CD4-positive, alpha-beta T cell treated with Interleukin-15 for 1 hour (primary cell): ENCODE data around the gene ZNF521.

Source experiments
- DNase-seq: peaks from one replicate; pipeline ENCODE4 v3.0.0-alpha.2; 2020

The ZNF521 gene

DNA sequence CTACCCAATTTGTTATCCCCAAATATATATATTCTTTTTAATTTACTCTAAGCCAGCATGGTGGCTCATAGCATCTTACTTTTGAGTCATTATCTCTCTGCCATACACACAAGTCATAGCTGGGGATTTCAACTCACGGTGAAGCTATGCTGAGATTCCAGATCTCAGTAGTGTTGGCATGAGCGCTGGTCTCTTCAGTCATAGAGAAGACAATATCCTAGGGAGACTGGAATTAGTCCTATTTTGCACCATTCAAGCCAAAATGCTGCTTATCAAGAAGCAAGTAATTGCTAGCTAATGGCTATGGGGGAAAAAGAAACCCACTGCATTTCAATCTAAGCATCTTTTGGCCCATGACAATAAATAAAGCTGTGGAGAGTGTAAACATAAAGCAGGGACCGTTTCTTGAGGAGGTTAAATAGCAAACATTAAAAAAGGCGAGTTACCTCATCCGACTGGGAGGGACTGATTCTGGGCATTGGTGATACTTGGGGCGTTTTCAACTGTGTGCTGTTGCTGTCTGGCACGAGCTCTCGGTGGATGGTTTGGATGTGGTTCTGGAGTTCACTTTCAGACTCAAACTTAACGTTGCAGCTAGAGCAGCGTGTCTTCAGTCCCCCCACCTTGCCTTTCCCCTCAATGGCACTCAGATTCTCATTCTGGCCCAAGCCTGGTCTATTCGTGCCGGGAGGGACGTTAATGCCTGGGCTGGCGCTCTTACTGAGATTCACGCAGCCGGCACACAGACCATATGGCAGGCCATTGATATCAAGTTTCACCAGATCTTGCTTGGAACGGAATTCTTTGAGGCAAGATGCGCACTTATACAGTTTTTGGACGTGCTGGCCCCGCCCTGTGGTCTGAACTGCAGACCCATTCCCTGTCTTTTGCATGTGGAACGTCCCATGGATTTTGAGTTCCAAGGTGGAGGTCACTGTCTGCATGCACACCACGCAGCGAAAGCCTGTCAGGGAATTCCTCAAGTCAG, 127.8 kb downstream of the ZNF521 start:
- DNase-seq, result no peak

DNA sequence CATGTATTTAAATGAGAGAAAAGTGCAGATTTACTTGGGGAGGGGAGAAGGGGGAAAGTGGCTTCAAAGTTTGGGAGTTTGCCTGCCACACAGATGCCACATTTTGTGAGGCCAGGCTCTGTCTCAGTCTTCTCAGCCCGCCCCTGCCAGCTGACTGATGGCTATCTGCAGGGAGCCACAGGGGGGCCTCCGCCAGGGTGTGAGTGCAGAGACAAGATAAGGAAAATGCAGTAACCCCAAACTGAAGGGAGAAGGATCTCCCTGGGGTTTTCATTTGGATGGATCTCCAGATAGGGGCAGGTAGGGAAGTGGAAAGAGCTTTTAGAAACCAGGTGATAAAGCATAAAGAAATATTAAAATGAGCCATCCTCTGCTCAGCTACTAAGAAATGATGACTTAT, 128.8 kb downstream of the ZNF521 start:
- no peak for DNase-seq

DNA sequence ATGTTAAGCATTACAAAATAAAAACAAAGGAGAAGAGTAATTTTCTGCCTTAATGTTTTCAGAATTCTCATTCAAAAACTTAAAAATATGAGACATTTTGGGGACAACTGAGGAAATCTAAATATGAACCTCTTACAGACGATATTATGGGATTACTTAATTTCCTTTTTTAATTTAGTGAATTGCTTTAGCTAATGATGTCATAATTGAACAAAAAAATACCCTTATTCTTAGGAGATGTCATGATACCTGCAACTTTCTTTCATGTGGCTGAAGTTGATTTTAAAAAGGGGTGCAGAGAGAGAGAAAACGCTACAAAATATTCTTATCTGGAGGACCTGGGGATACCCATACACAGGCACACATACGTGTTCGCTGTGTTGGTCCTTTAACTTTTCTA, 129.3 kb downstream of the ZNF521 start:
- DNase-seq, result no peak

DNA sequence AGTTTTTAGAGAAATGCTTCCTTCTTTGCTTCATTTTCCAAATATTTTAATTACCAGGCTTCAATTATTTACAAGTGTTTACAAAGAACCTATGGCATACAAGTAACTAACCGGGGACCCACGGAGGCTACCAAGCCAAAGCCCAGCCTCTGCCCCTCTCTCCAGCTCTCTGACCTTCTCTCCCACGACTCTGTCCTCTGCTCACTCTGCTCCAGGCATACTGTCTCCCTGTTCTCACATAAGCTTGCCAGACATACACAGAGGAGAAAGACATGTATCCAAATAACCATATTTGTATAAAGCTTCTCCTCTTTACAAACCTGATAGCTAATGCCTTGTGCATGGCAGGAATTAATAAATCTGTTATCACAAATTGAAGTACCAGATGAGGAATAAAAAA, 141.3 kb downstream of the ZNF521 start:
- DNase-seq, result no peak

DNA sequence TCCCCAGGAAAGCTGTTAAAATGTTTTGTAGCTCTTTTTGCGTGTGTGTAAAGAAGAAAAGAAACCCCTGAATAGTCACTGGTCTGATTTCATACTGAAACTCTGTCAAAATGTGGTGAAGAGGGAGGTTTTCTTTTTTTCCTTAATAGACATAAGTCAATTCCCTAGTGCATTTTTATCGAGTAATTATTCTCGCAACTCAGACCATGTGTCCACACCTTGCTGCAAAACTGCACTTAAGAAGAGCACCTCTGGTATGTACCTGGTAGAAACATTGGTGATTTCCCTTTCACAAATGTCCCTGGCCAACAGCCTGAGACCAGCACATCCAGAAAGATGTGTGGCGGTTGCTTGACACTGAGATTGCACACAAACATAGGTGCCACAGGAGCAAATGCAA, 159.9 kb downstream of the ZNF521 start:
- no peak for DNase-seq

DNA sequence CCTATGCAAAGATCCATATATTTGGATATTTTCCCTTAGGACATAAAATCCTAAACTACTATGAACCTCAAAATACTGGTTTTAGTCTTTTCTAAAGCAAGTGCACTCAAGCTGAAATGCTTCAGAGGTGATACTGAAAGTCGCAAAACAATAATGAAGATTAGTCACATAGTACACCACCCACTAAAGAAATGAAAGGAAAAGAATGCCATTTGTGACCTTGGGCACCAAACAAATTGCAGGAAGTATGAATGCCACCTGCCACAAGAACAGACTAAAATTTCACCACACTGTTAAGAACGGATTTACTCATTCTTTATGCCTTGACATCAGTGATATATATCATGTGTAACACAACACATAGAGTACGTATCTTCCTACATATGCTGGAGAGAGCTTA, 161.5 kb downstream of the ZNF521 start:
- DNase-seq, result no peak

DNA sequence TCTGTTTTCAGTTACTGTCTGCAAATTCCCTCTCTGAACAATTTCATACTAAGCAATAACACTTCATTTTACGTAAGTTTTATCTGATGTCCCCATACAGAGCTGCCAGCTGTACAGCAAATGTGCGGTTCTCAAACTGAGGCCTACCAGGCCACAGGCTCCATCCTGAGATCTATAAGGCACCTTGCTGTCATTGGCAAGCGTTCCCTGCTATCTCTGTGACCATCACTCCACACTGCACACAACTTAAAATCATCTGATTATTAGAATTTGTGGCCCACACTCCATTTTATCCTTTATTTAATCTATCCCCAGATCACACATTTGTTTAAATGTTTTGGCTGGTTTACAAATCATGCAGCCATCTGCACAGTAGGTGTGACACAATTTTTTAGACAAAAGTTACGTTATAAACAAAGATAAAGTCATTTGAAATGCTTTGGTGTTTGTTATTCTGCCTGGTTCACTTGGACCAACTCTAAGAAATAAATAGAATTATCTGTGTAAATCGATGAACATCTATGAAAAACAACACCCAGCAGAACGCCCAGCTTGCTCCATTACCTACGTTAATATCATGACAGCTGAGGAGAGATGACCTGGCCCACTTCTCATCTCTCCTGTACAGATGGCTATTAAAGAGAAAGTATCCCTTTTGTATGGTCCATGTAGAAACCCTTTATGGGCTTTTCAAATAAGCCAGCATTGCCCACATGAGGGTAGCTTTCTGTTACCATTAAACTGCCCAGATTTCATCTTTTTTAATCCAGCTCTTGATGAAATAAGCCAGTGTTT, 162.4 kb downstream of the ZNF521 start:
- DNase-seq, result no peak

DNA sequence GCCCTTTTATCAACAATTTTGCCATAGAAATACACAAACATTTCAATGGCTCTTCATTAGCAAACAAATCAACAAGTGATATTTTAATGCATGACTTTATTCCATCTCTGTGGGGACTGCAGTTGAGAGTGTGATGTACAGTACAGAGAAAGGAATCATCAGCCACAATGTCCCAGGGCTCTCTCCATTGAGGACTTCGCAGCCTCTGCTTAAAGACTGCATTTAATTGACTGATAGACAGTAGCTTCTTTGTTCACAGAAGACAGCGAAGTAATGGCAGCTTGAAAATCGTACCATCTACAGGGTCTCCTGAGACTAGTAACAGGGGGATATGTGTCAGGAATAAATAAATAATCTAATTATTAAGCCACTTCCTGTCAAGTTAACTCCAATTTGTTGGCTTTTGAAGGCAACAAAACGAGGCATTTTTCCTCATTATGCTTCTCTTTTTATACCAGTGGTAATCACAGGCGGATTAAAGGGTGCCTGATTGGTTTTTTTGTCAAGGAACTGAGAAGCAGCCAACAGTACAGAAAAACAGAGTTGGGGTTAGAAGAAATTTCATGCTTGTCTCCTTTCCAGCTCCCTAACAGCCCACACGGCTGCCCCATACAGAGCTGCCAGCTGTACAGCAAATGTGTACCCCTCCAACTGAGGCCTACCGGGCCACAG, 164.3 kb downstream of the ZNF521 start:
- no peak for DNase-seq

DNA sequence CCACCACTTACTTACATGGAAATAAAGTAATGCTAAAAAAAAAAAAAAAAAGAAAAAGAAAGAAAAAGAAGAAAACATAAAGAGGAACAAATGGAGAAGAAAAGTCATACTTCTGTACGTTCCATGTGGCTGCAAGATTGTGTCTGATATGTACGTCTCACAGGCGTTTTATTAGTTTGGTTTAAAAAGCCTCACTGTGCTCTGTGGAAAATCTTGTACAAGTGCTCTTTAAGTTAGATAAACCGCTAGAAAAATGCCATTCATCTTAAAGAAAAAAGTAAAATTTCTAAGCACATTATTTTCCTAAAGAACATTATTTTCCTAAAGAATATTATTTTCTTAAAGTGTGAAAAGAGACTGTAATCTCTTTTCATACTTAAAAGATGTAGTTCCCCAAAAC, 165.1 kb downstream of the ZNF521 start:
- no peak for DNase-seq

DNA sequence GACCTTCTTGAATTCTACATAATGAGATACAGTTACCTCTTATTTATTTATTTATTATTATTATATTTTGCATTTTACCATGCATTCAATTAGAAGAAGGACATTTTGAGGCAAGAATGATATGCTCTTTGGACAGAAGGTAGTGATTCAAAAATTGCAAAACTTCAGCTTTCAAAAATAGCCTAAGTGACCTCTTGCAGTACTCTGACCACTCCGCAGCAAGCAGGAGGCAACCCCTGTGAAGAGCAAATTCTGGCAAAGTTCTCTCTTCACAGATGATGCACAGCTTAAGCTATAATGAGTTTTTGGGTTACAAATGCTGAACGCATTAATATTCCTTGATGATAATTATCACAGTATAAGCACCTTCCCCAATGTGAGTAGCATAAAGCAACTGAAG, 170.0 kb downstream of the ZNF521 start:
- no peak for DNase-seq

DNA sequence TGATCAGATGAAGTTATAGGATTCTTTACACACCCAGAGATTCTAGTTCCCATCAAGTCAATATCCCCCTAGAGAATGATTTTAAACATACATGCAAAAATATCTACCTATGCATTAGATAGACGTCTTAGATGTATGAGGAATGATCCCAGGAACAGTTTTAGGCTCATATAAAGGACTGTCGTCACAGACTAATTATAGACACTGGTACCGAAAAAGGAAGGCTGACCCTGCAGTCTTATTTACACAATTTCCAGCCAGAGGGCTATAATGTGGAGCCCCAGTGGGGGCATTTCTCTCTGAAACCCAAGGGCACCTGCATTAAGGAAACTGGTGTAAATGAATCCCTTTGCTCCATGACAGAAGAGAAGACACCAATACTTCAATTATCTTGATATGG, 170.4 kb downstream of the ZNF521 start:
- no peak for DNase-seq

DNA sequence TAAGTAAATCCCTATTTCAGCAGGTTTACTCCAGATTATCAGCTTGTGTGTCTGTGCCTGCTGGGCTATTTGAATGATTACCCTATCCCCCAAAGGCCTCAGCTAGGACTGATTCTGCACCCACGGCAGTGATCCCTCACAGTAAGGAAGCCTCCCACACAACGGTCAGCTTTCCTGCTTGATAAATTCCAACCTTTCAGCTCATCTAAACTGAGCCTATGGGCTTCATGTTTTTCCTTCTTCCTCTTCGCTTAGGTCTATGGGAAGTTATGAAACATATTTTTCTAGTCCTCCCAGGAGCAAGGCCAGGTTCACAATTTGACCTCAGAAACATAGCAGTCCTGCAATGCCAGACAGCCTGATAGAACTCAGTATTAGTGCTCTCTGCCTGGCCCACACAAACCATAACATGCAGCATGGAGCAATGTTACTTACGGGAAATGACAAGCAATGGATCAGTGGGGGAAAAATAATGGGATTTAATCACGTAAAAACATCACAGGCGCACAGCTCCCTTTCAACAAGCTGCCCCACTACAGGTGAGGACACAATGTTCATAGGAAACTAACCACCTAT, 170.9 kb downstream of the ZNF521 start:
- DNase-seq, result no peak

DNA sequence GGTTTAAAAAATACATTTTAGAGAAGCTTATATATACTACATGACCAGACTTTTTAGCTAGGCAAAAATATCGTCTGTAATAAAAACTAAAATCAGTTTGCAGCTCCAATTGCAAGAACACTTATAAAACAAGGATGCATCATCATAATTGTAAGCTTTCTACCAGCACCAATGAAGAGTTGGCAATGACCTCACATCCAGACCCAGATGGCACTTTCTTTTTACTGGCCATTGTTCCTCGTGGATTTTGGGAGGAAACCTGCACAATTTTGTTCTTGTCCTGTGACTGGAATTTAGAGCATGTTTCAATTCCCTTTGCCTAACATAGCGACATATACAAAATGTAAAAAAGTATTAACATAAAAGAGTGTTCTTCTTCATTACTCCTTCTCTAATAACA, 174.3 kb downstream of the ZNF521 start:
- DNase-seq, result no peak

DNA sequence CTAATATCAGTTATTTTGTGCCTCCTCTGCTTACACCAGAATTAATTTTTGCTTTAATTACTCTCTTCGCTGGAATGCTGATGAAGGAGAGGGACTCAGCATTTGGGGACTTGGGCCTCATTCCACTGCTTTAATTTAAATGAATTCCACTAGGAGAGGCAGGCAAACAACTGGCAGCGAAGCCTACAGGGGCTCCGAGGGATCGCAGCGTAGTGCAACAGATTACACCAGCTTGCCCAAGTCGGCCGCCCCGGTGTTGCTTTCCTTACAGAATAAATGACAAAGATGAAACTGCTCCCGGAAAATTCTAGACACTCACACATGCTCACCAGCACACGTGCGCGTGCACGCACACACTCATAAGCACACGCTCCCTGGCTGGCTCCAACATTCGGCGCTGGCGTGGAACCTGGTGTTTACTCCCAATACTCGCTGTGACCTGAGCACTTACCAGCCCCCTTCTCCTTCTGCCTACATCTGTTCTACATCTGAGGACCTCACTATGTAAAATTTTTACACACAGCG, 175.4 kb downstream of the ZNF521 start:
- DNase-seq, result no peak

DNA sequence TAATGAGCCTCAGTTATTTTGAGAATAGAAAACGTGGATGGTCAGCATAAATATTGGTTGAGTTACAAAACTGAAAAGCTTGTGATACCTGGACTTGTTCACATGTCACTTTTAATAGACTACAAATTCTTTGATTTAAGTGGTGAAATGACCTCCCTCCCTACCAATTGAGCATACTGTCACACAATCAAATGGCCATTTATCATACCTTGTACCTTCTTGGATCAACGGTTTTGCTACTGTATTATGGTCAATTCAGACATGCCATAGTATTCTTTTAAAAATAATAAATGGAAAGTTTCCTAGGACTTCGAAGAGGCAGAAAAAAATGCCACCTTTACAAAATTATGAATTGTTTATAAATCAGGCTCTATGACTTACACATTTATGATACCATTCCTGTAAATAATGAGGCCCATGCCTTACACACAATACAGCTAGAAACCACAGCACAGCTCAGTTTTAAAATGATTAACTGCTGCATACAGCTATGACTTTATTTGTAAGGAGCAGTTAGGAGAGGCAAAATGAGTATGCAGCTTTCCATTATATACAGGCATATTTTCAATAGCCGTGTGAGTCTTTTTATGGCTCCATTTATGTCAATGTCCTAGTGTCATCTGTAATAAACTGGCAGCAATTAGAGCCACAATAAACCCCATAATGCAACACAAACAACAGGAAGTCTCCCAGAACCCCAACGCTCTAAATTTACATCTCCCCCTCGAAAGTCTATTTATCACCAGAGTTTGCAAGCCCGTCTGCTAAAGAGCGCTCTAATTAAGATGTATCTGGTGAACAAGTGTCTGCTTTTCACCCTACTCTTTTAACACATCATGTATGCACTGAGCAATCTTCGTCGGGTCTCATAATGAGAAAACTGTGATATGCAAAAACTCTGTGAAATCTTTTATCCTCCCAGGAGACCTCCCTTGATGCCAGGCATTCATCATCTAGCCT, 176.1 kb downstream of the ZNF521 start:
- no peak for DNase-seq

DNA sequence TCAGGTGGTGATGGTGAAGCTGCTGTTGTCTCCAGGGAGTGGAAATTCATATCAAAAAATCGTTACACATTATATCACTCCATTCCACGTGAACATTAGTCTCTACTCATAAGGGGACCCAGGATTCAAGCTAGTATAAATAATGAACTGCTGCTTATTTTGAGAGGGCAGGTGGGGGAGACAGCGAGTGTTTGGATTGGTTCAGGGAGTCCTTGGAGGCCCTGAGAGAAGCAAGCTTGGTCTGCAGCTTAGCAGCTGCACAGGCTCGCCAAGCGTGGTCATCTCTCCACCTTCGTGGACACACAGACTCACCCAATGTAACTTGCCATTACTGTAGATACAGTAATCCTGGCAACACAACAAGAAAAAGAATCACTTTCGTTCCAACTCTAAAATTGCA, 177.6 kb downstream of the ZNF521 start:
- DNase-seq, result no peak

DNA sequence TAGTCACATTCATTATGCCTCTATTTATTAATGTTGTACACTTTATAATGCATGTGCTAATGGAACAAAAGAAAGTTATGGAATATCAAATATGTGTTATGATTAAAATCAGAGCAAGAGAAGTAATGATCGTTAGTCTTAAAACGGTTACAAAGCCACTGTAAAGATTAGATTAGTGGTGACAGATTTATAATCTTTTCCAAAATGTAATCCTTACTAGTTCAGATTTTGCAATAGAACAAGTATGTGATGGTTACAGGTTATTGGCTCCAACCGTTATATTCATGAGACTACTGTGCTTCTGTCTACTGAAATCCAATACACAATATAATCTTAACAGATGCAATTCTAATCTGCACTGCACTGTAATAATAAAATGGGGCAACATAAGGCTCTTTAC, 180.6 kb downstream of the ZNF521 start:
- DNase-seq, result no peak

DNA sequence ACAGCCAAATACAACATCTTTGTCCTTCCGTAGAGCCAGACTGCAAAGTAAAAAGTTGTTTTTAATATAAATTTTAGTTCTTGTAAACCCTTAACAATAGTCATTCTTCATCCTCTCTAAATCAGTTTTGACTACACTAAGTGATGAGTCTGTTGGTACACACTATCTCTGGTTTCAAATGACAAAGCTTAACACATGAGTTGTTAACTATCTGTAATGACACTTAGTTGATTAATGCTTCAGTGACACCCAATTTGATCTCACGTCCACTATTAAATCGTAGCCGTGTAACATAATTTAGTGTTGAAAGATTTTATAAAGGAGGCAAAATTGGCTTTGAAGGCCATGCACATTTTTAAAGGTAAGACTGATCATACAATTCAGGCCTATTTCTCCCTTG, 181.6 kb downstream of the ZNF521 start:
- no peak for DNase-seq

DNA sequence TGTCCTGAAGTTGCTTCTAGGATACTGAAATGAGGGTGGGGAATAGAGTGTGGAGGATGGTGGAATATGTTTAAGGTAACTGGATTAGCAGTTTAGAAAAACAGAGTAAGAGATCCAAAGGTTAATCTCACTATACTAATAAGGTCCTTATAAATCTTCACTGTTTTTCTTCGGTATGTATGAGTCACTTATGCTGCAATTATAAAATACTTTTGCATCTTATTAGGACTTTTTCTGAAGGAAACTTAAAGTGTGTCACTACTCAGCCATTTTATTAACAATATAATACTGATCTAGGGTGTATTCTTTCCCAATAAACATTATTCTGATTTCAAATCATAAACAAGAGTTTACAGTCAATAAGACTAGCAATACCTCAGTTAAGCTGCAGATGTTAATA, 182.3 kb downstream of the ZNF521 start:
- DNase-seq, result no peak

DNA sequence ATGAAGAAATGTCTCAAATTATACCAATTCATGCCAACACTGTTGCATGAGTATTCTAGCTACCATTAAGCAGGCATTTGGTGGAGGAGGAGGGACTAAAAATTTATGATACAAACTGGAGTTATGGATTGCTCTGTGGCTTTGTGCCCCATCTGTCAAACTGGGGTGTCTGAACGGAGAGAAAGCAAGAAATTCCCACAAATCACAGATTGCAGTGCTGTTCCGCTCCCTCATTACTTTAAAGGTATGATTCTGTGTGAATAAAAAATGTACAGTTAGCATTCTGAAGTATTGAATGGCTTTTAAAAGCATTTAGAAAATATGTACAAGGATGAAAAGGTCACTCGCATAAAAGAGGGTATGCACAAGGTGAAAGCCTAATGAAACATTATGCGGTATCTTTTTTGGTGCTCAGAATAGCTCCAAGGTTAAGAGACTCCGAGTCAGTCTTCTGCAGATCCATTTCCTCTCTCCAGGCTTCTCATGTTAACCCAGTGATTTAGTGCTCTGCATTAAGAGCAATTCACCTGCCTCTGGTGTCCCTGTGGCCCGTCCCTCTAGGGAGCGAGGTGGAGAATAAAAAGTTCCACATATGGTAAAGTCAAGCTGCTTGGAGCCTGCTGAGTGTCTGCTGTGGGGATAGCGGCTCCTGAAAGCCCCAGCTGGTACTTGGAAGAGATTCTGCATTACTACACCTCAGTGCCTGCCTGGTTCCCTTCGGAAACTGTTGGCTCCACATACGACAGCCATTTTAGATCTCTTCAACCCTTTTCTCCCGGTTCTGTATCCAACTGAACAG, 184.2 kb downstream of the ZNF521 start:
- DNase-seq, result no peak

DNA sequence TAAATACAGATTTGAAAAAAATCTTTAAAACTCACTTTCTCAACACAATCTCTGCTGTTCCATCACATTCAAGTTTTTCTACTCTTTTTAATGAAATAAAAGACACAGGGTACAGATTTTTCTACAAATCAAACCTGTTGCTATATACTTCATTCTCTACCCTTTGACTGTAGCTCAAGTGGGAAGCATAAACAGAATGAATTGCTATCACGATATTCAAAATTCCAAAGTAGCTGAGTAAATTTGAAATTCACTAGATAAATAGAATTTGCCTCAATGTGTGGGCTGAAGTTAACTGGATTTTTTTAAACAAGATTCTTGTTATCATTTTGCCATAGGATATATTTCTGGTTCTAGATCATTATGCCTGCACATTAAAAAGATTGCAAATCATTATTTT, 185.9 kb downstream of the ZNF521 start:
- no peak for DNase-seq
